ENCODE measurements around the gene VWA5A. TPM values are rescaled to one million over a fixed set of nuclear protein-coding genes. Genes with fewer than 3 reads are reported as not detected.
A peak's percentile ranks its signal among the peaks of the same experiment; 100 is the strongest.

VWA5A gene
- 10 to 100 TPM; 22.9 to 27.6 (median 26.4) TPM for total RNA-seq

DNA sequence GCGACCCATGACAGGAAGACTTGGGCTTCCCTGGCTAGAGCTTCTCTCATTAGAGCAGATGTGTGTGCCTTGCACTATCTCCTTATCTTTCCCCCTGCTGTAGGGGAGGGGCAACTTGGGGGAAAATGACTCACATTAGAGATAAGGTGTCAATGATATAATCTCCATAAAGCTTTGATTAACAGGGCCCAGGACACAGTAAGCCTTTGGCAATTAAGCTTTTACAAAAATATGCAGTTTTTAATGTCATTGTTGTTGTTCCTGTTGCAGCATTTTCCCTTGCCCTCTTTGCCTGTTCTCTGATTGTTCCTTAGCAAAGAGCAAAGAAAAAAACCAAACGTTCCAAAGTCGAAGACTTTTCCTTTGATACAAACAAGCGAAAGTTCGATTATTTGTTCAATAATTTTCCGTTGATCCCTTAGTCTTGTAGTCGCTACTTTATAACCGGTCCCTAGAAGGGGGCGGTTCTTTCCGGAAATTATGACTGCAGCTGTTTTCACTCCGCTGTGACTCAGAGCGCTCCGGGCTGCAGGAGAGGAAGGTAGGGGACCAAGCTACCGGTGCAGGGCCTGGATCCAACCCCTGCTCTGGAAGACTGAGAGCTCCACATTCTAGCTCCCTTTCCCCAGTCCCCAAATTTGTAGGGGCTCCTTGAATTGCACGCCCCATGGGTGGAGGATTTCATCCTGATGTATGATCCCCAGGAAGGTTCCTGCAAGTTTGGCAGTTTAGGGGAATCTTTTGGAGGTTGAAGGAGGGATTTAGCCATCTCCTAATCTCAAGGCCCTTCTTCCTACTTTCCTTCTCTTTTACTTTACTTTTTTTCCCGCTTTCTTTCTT lies at the start of gene VWA5A:
Gene VWA5A, plus strand, starts transcription at position 509 of the 840 bp plus-strand sequence. CDS start 2,062 bp downstream, outside the sequence.
- peak; percentile 83 to 88 for DNase-seq (ENCODE audit: low spot score in 2 of 2)
- WGBS: 4% methylated on average over 16 of the region's 16 CpGs
- no peak for TF ChIP-seq CTCF (IDR thresholded peaks at IDR 0.05)
- TF ChIP-seq POLR2A (IDR thresholded peaks at IDR 0.05): peak in 1 of 2 donors; percentile 80
- TF ChIP-seq EP300 (IDR thresholded peaks at IDR 0.05): no peak
- peak in 2 of 3 donors; percentile 13 to 30 for TF ChIP-seq POLR2AphosphoS5 (IDR thresholded peaks at IDR 0.05)
- peak within 1 kb of the TSS; percentile 66 for H3K4me3 ChIP-seq
- no peaks in the 10 kb centered on the region for H3K27me3 ChIP-seq
- H3K4me1 ChIP-seq: peaks cover 23% of the 10 kb centered on the region
- peak within 1 kb of the TSS; percentile 66 for H3K27ac ChIP-seq
- H3K36me3 ChIP-seq: peaks cover 24% of the 10 kb centered on the region
- no peaks in the 10 kb centered on the region for H3K9me3 ChIP-seq

GRCh38 chr11:124068601-124069110 lies 46.6 kb upstream of the VWA5A start:
- Histone ChIP-seq H3K36me3 (no peaks in the 10 kb centered on the region), H3K27ac (no peak overlapping the region), H3K9me3 (no peaks in the 10 kb centered on the region), H3K4me1 (peaks cover 14% of the 10 kb centered on the region), H3K4me3 (no peak overlapping the region), H3K27me3 (peaks cover 17% of the 10 kb centered on the region)
- WGBS: 65% methylated on average over 4 of the region's 4 CpGs
- no peak for TF ChIP-seq CTCF (IDR thresholded peaks at IDR 0.05)
- TF ChIP-seq POLR2AphosphoS5 (IDR thresholded peaks at IDR 0.05): no peak
- TF ChIP-seq POLR2A (IDR thresholded peaks at IDR 0.05): no peak
- no peak for TF ChIP-seq EP300 (IDR thresholded peaks at IDR 0.05)
- DNase-seq (ENCODE audit: low spot score in 2 of 2): no peak

DNA sequence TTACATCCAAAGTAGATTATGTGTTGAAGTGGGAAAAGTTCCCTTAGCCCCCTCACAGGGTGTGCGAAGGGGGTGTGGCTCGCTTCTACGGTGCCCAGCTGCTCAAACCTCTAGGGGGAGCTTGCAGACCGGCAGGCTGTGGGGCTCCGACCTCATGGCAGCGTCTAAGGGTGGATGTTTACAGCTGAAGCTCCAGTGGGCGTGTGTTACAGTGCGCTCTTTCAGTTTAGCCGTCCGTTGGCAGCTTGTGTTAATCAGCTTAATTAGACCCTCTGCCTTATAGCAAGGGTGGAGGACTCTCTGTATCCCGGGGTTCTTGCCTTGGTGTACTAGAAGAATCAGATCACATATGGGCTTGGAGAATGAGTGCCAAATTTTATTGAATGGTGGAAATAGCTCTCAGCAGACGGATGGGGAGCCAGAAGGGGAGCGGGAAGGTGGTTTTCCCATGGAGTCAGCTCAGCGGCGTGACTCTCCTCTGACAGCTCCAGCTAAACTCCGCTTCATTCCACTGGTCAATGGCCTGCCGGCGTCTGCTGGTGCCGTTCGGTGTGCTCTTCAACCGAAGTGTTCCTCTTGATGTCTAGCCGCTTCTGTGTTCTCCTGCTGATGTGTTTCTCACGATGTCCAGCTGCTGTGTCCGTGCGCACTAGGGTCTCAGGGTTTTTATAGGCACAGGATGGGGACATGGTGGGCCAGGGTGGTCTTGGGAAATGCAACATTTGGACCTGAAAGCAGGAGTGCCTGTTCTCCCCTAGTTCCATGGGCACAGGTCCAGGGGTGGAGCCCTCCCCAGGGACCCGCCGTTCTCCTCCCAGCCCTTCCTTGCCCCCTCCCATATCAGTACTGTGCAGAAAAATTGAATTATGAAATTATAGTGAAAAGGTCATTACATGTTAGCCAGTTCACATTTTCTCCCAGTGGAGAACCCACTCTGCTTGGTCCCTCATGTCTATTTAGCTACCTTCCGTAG lies 45.5 kb upstream of the VWA5A start:
- peak in 1 of 2 donors; percentile 49 for TF ChIP-seq CTCF (IDR thresholded peaks at IDR 0.05)
- no peak for TF ChIP-seq POLR2A (IDR thresholded peaks at IDR 0.05)
- no peaks in the 10 kb centered on the region for H3K36me3 ChIP-seq
- H3K9me3 ChIP-seq: no peaks in the 10 kb centered on the region
- peak overlapping the region; percentile 35 for H3K4me3 ChIP-seq
- no peak overlapping the region for H3K27ac ChIP-seq
- WGBS: 32% methylated on average over 27 of the region's 28 CpGs
- H3K4me1 ChIP-seq: peaks cover 14% of the 10 kb centered on the region
- peaks cover 21% of the 10 kb centered on the region for H3K27me3 ChIP-seq
- peak in 1 of 2 donors; percentile 69 for DNase-seq (ENCODE audit: low spot score in 2 of 2)

- no peaks in the 10 kb centered on the region for H3K36me3 ChIP-seq
- peaks cover 22% of the 10 kb centered on the region for H3K4me1 ChIP-seq
- H3K9me3 ChIP-seq: no peaks in the 10 kb centered on the region
- TF ChIP-seq CTCF (IDR thresholded peaks at IDR 0.05) (peak; percentile 60 to 73), POLR2AphosphoS5 (IDR thresholded peaks at IDR 0.05) (no peak), EP300 (IDR thresholded peaks at IDR 0.05) (no peak), POLR2A (IDR thresholded peaks at IDR 0.05) (no peak)
- peak in 1 of 2 donors; percentile 72 for DNase-seq (ENCODE audit: low spot score in 2 of 2)
- H3K27me3 ChIP-seq: peaks cover 27% of the 10 kb centered on the region
- H3K4me3 ChIP-seq: no peak overlapping the region
- H3K27ac ChIP-seq: no peak overlapping the region
- 6% methylated on average over 8 of the region's 8 CpGs for WGBS
Measured at GRCh38 chr11:124070915-124071622, 44.2 kb upstream of the VWA5A start.
